Hematopoietic multipotent progenitor cell treated with erythropoietin and hydrocortisone succinate and interleukin-3 and kit ligand, for 15 days (in vitro differentiated cells): Measurements from ENCODE around the gene APBA2.
"Not testable (repeated sequence)": the region's sequence is repeated elsewhere in the genome, so short reads cannot be mapped to it uniquely, and the experiment has no call there.

Experiments used
- DNase-seq: peaks from one replicate; pipeline ENCODE4 v3.0.0-alpha.2; 2015; ENCODE audit warnings: low spot score

APBA2 gene

GRCh38 chr15:28885630-28886430, at the start of gene APBA2:
Gene APBA2 (plus strand): TSS chr15:28885974. CDS start chr15:29053885, 167,911 bp downstream.
- DNase-seq, result no peak

DNA sequence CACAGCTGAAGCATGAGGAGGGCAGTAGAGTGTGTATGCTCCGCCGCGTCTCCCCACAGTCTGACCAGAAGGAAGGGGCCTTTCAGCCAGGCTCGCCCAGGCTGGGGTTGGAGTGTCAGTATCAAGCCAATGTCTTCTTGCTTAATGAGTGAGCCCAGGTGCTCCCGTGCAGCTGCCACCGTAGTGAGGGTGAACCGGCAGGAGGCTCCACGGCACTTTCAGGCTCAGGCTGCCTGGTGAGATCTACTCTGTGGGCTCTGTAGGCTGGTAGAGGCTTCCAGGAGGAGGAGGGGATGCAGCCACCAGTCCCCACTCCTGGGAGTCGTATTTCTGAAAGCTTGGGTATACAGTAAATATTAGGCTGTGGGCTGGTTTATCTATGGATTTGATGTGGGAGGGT, 45.5 kb upstream of the APBA2 start:
- not testable (repeated sequence) for DNase-seq

DNA sequence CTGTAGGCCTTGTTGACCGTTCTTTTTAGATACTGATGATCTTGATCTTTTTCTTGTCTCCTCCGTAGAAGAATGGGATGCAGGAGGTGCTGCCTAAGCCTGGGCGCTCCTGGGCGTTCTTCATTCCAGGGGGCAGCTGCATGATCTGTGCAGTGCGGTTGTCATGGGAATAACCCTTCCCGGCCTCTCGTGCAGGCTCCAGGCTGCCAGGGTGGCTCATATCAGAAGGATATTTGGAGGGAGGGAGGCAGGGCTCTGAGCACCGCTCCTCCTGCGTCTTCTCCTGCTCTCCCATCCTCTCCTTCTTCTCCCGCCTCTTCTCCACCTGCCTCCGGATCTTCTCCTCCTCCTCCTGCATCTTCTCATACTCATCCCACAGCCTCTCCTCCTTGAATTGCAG, 43.6 kb upstream of the APBA2 start:
- not testable (repeated sequence) for DNase-seq

DNA sequence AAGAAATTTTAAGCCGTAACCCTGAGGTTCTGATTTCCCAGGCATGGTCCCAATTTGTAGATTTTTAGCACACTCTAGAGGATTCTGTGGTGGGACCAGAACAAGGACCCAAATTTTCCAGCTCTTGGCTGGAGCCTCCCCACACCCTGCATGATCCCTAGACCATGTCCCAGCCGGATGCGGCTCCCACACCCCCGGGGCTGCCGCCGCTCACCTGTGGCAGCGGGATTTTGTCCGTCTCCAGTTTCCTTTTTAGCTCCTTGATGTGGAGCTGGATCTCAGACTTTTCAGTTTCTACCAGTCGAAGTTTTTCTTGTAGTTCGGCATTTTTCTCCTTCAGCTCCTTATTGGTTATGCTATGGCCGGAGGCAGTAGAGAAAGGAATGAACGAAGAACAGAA, 42.3 kb upstream of the APBA2 start:
- not testable (repeated sequence) for DNase-seq

GRCh38 chr15:28844147-28844546, 41.6 kb upstream of the APBA2 start:
- not testable (repeated sequence) for DNase-seq

DNA sequence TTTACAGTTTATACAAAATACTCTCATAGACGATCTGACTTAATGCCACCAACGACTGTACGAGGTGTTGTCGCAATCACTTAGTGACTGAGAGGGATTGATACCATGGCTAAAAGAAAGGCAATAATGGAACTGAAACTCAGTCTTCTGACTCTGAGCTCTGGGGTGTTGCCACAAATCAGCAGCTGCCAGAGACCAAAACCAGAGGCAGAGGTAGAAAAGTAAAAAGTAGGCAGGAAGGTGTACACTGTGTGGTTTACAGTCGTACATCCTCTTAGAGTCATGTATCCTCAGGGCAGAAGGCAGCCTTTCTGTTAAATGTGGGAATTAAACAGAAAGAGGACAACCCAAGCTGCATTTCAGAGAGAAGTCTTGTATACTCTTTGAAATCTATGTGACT, 38.5 kb upstream of the APBA2 start:
- DNase-seq, result not testable (repeated sequence)

DNA sequence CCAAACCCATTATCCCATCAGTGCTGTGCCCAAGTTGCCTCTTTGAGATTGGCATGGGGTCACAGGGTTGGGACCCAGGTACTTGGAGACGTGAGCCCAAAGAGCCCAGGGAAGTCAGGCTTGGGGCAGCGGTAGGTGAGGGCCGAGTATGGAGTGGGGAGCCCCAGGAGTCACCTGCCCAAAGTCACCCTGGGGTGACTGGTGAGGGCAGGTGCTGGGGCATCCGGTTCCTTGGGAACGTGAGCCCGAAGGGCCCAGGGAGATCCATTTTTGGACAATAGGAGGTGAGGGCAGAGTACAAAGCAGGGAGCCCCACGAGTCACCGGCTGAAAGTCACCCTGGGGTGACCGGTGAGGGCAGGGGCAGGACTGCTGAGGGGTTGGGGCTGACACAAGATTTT, 37.8 kb upstream of the APBA2 start:
- not testable (repeated sequence) for DNase-seq

DNA sequence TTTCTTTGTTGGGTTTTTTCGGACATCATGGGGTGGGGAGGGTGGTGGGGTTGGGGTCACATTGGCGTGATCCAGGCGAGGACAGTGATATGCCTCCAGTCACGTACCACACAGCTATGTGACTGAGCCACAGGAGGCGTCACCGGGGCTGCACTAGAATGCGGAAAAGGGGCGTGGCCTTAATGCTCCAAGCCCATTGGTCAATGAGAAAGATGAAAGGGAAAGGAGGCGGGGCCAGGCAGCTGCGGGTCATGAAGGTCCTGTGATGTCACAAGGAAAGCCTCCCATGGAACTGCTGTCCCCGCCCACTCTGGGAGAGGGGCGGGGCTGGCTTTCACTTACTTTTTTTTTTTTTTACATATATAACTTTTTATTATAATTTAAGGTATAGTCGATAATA, 37.3 kb upstream of the APBA2 start, which contains the start of gene GOLGA6L7:
Gene GOLGA6L7, minus strand, starts transcription at position 124 of the 400 bp plus-strand sequence. Its CDS starts 95 bp downstream, at position 29.
- DNase-seq, result peak; percentile 32

DNA sequence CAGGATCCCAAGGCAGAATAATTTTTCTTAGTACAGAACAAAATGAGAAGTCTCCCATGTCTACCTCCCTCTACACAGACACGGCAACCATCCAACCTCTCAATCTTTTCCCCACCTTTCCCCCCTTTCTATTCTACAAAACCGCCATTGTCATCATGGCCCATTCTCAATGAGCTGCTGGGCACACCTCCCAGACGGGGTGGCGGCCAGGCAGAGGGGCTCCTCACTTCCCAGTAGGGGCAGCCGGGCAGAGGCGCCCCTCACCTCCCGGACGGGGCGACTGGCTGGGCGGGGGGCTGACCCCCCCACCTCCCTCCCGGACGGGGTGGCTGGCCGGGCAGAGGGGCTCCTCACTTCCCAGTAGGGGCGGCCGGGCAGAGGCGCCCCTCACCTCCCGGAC, 36.5 kb upstream of the APBA2 start:
- not testable (repeated sequence) for DNase-seq

DNA sequence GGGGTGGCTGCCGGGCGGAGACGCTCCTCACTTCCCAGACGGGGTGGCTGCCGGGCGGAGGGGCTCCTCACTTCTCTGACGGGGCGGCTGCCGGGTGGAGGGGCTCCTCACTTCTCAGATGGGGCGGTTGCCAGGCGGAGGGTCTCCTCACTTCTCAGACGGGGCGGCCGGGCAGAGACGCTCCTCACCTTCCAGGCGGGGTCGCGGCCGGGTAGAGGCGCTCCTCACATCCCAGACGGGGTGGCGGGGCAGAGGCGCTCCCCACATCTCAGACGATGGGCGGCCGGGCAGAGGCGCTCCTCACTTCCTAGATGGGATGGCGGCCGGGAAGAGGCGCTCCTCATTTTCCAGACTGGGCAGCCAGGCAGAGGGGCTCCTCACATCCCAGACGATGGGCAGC, 36.0 kb upstream of the APBA2 start:
- not testable (repeated sequence) for DNase-seq

GRCh38 chr15:28853654-28854053, 32.1 kb upstream of the APBA2 start:
- not testable (repeated sequence) for DNase-seq

GRCh38 chr15:28854578-28854977, 31.2 kb upstream of the APBA2 start:
- DNase-seq, result not testable (repeated sequence)

GRCh38 chr15:28861031-28861534, 24.7 kb upstream of the APBA2 start:
- DNase-seq, result no peak

DNA sequence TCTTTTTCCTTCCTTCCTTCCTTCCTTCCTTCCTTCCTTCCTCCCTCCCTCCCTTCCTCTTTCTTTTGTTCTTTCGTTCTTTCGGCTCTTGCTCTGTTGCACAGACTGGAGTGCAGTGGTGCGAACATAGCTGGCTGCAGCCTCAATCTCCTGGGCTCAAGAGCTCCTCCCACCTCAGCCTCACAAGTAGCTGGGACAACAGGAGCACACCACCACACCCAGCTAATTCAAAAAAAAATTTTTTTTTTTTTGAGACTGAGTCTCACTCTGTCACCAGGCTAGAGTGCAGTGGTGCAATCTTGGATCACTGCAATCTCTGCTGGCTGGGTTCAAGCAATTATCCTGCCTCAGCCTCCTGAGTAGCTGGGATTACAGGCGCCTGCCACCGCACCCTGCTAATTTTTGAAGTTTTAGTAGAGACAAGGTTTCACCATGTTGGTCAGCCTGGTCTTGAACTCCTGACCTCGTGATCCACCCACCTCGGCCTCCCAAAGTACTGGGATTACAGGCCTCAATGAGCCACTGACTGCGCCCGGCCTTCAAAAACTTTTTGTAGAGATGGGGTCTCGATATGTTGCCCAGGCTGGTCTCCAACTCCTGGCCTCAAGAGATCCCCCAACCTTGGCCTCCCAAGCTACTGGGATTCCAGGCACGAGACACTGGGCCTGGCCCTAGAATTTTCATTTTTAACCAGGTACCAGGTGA, 24.0 kb upstream of the APBA2 start:
- not testable (repeated sequence) for DNase-seq

- DNase-seq, result no peak
Observed at GRCh38 chr15:28868744-28869345, 16.9 kb upstream of the APBA2 start.

DNA sequence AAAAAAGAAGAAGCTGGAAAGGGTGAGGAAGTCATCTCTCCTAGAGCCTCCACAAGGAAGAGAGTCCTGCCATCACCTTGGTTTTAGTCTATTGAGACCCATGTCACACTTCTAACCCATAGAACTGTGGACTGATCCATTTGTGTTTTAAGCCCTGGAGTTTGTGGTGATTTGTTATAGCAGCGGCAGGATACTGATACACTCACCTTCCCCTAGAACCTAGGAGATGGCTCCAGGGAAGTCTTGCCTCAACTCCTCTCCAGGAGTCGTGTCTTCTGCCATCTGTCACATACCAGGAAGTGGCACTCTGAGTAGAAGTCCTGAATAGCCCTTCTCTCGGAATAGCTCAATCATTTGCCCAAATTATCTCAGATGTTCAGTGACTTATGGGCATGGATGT, 14.6 kb upstream of the APBA2 start:
- DNase-seq, result no peak

- DNase-seq, result no peak
Observed at GRCh38 chr15:28873006-28873405, 12.8 kb upstream of the APBA2 start.

DNA sequence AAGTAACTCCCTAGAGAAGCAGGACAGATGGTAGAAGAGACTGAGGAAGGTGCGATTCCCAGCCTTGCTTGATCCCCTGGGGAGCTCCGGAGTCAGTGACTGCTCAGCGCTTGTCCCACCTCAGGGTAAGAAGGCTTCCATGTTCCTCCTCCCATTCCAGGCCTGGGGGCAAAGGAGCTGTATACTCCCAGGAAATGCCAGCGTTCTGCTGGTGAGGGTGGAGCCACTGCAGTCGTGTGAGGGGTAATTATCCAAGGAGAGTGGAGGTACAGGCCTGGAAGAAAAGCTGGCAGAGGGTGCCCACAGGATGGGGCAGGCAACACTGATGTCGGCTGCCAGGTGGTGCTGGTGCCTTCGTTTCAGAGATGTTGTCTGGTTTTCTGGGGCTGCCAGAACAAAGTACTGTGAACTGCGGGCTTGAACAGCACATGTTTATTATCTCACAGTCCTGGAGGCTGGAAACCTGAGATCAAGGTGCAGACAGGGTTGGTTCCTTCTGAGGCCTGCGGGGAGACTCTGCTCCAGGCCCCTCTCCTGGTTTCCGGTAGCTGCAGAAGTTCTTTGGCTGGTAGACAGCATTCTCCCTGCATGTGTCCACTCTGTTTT, 12.1 kb upstream of the APBA2 start:
- DNase-seq, result no peak

GRCh38 chr15:28875461-28876000, 10.2 kb upstream of the APBA2 start:
- no peak for DNase-seq

GRCh38 chr15:28876131-28876844, 9.5 kb upstream of the APBA2 start:
- DNase-seq, result no peak

DNA sequence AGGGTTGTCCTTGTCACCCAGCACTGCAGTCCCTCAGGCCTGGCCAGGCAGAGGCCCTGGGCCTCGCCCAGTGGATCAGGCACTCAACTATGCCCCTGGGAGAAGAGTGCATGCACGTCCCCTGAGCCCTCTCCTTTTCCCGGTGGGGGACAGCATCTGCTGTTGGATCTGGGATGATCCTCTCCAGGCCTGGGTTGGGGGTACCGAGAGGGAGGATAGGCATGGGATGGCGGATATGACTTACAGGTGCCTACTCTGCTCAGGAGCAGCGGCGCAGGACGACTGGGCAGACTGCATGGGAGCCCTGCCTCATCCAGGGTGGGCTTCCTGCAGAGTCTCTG, 9.0 kb upstream of the APBA2 start:
- no peak for DNase-seq
